IPS-15b (cell line): Measurements from ENCODE around the gene ADCY1.
"Not testable (repeated sequence)": the region's sequence is repeated elsewhere in the genome, so short reads cannot be mapped to it uniquely, and the experiment has no call there.

Experiments used
- H3K27me3 ChIP-seq: one replicate; pipeline ENCODE4 v1.6.1; 2013; ENCODE audit warnings: low read length; ENCODE audit not compliant: control insufficient read depth, insufficient read depth
- H3K36me3 ChIP-seq: one replicate; pipeline ENCODE4 v1.6.1; 2013; ENCODE audit warnings: low read length; ENCODE audit not compliant: control insufficient read depth, insufficient read depth
- H3K4me1 ChIP-seq: one replicate; pipeline ENCODE4 v1.6.1; 2013; ENCODE audit warnings: mild to moderate bottlenecking, low read length; ENCODE audit not compliant: control insufficient read depth, insufficient read depth
- H3K4me3 ChIP-seq: one replicate; pipeline ENCODE4 v1.5.1; 2013; ENCODE audit warnings: low read depth, low read length
- H3K9ac ChIP-seq: one replicate; pipeline ENCODE4 v1.6.1; 2013; ENCODE audit warnings: low read depth, mild to moderate bottlenecking, low read length
- H3K9me3 ChIP-seq: one replicate; pipeline ENCODE4 v1.6.1; 2013; ENCODE audit warnings: mild to moderate bottlenecking, low read length; ENCODE audit not compliant: control insufficient read depth, insufficient read depth

Gene ADCY1

DNA sequence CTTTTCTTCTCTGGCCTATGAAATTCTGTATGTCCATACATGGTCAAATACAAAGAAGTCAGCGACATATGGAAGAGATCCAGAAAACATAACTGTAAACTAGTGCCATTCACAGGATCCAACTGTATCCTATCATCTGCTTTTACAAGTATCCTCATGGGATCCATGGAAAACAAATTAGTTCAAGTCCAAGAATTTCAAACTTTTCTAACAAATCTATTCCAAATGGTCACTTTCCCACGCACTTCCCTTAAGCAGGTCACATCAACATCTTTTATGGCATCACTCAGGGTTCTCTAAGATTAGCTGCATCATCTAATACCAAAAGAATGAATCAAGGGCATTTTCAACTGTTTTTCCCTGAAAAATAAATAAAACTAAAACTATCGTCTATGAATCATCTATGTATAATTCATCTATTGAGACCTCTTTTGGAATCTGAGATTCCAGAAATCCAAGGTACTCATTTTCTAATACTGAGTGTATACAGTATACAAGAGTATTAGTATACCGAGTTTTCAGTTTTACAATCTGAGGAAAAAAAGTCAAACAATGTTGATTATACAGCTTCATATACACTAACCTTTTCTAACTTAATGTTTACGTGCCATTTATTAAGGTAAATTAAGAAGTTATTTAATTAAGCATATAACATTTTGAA, 187.5 kb downstream of the ADCY1 start:
- not testable (repeated sequence) for H3K4me1 ChIP-seq, H3K27me3 ChIP-seq, H3K9ac ChIP-seq, H3K9me3 ChIP-seq, H3K4me3 ChIP-seq, H3K36me3 ChIP-seq

DNA sequence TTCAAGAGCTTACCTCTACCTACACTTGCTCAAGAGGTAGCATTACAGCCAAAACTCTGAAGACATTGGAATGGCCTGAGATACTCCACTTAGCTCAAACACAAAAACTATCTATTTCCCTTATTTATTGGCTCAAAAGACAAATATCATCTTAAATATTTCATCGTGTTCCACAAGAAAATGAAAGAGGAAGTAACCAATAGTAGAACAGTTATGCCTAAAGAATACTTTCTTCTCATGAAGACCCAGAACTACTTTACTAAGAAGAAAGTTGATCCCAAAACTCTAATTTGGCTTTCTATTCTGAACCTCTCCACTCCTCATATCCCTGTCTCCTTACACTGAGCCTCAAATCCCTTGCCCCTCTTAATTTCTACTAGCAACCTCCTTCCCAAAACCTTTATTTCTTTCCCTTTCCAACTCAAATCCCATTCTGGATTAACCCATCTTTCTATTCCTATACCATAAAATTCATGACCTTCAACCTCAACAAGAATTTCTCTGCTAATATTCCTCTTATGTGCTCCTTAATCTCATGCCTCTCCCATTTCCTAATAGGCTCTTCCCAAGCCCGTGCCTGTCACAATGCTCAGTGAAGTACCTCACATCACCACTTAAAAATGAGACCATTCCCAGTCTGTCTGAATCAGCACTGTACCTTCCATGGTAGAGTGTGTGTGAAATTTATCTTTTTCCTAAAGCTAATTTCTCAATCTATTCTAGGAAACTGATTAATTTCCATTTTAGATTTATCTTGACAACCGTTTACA, 188.2 kb downstream of the ADCY1 start:
- H3K9ac ChIP-seq, H3K4me3 ChIP-seq, H3K27me3 ChIP-seq, H3K36me3 ChIP-seq, H3K4me1 ChIP-seq, H3K9me3 ChIP-seq: not testable (repeated sequence)

DNA sequence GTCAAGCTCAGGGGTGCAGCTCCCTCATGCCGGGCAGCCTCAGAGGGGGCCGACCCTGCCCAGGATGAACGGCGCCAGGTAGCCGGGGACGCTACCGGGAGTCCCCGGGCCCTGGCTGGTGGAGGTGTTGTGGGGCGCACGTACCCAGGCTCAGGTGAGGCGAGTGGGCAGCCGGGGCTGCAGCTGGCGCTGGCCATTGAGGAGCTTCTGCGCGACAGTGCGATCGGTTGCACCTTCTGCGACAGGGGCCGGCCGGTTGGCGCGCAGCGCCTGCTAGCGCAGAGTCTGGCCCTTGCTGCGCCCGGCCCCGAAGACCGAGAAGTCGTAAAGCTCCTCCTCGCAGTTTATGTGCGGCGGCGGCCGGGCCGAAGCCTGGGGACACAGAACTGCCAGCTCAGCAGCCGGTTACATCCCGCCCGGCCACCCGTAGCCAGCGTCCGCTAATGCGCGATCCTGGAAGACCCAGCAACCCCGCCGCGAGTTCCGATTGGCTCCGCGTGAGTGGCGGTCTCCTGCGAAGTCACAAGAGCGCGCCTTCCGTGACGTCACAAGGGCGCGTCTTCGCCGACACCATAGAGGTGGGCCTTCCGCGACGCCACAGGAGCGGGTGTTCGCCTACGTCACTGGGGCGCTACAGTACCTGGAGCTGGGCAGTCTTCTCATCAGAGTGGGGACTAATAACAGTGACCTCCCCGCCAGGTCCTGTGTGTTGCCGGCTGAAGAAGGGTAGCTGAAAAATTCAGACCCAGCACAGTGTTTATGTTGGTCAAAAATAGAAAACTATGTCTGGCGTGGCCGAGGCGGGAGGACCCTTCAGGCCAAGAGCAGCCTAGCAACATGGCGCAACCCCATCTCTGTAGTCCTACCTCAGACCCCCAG, 194.6 kb downstream of the ADCY1 start:
- not testable (repeated sequence) for H3K4me1 ChIP-seq, H3K36me3 ChIP-seq, H3K9me3 ChIP-seq, H3K27me3 ChIP-seq
- H3K4me3 ChIP-seq, result peak overlapping the region; percentile 74
- peak overlapping the region; percentile 79 for H3K9ac ChIP-seq

DNA sequence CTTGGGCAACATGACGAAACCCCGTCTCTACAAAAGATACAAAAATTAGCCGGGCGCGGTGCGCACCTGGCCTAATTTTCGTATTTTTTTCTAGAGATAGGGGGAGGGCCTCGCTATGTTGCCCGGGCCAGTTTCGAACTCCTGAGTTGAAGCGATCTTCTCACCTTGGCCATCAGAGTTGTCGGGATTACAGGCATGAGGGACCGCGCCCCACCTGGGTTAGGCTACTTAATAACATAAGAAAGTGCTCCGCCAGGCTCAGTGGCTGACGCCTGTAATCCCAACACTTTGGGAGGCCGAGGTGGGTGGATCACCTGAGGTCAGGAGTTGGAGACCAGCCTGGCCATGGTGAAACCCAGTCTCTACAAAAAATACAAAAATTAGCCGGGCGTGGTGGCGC, 195.5 kb downstream of the ADCY1 start:
- not testable (repeated sequence) for H3K36me3 ChIP-seq, H3K9me3 ChIP-seq, H3K27me3 ChIP-seq, H3K4me1 ChIP-seq
- Histone ChIP-seq H3K4me3 (peak overlapping the region; percentile 74), H3K9ac (peak overlapping the region; percentile 79)
